Mesangial cell (primary cell): ENCODE results near the gene HMGB3. TPM values are rescaled to one million over a fixed set of nuclear protein-coding genes. Genes with fewer than 3 reads are reported as not detected.

Experiments
- total RNA-seq: library from RNA; depleted of rRNA; stranded (reverse); fragments of >200 nt; gene quantifications from 2 replicates; pipeline ENCODE4 v1.2.3, GENCODE V29; 2015

The HMGB3 gene
- 14.7 and 25.6 TPM in 2 replicates for total RNA-seq

GRCh38 chrX:150982788-150983520 is at the start of gene HMGB3:
Gene HMGB3 (plus strand): TSS chrX:150983335. CDS start chrX:150985600, 2,265 bp downstream.

Other genes with a start within 250 kb of the HMGB3 start
- gene CD99L2, start 84.7 kb upstream of the HMGB3 start, total RNA-seq: 34.2 and 64.0 TPM in 2 replicates
- gene GPR50, start 193.2 kb downstream of the HMGB3 start, total RNA-seq: not detected in 2 replicates